Thymus (tissue), 11 donors: ENCODE data around the gene IDUA. TPM values are rescaled to one million over a fixed set of nuclear protein-coding genes. Genes with fewer than 3 reads are reported as not detected.

ENCODE experiments used
- DNase-seq, 9 donors: peaks; one replicate each; pipeline ENCODE4 v3.0.0-alpha.2; 2013; ENCODE audit warnings: low spot score in 9 of 9, low read depth in 6 of 9, missing footprints in 1 of 9
- H3K27ac ChIP-seq, 2 donors: one replicate each; pipeline ENCODE4 v1.5.1; 2013; ENCODE audit warnings: control low read depth in 1 of 2, low read depth in 1 of 2, low read length in 1 of 2, mild to moderate bottlenecking in 1 of 2, moderate library complexity in 1 of 2
- H3K27me3 ChIP-seq, 2 donors: one replicate each; pipeline ENCODE4 v1.5.1; 2013; ENCODE audit warnings: low read length in 1 of 2; ENCODE audit not compliant: control insufficient read depth in 2 of 2, insufficient read depth in 1 of 2
- H3K36me3 ChIP-seq, 2 donors: one replicate each; pipeline ENCODE4 v1.5.1; 2013; ENCODE audit warnings: low read length in 1 of 2, mild to moderate bottlenecking in 1 of 2, moderate library complexity in 1 of 2; ENCODE audit not compliant: control insufficient read depth in 2 of 2, insufficient read depth in 2 of 2
- H3K4me1 ChIP-seq, 2 donors: one replicate each; pipeline ENCODE4 v1.5.1; 2013; ENCODE audit warnings: low read length in 2 of 2; ENCODE audit not compliant: control insufficient read depth in 2 of 2, insufficient read depth in 2 of 2
- H3K4me3 ChIP-seq, 2 donors: one replicate each; pipeline ENCODE4 v1.5.1; 2013; ENCODE audit warnings: low read length in 2 of 2, control low read depth in 1 of 2, mild to moderate bottlenecking in 1 of 2
- H3K9me3 ChIP-seq, 2 donors: one replicate each; pipeline ENCODE4 v1.5.1; 2013; ENCODE audit warnings: low read length in 1 of 2, mild to moderate bottlenecking in 1 of 2; ENCODE audit not compliant: control insufficient read depth in 2 of 2, insufficient read depth in 1 of 2
- WGBS: extraction: QIAGEN DNeasy Blood & Tissue Kit; methylation state at CpG from one replicate; pipeline ENCODE4 v1.1.7; 2013; 5-methylcytosine and 5-hydroxymethylcytosine counted together
- polyA plus RNA-seq: library from polyadenylated mRNA; stranded (reverse); fragments of 200-250 nt; gene quantifications from one replicate; pipeline ENCODE4 v1.2.3, GENCODE V29; 2013
- total RNA-seq: library from RNA; stranded (reverse); fragments of 120-200 nt; gene quantifications from one replicate; pipeline ENCODE4 v1.2.4, GENCODE V29; 2013
- donor health status: healthy.

The IDUA gene
- total and polyA plus RNA-seq, 2 donors, result 12.6 to 27.4 TPM

GRCh38 chr4:1004071-1004418 is 17.2 kb downstream of the IDUA start:
- Histone ChIP-seq H3K4me3 (no peak overlapping the region), H3K36me3 (no peaks in the 10 kb centered on the region), H3K9me3 (peaks cover 0 to 2% of the 10 kb centered on the region in 2 donors), H3K27ac (no peak overlapping the region), H3K27me3 (peaks cover 70 to 95% of the 10 kb centered on the region in 2 donors), H3K4me1 (peaks cover 7 to 9% of the 10 kb centered on the region in 2 donors)
- DNase-seq, result no peak
- 96% methylated on average over 13 of the region's 13 CpGs for WGBS

- Histone ChIP-seq H3K27ac (no peak overlapping the region), H3K27me3 (peaks cover 74 to 92% of the 10 kb centered on the region in 2 donors), H3K9me3 (peaks cover 2% of the 10 kb centered on the region in 2 donors), H3K36me3 (no peaks in the 10 kb centered on the region), H3K4me1 (peaks cover 10 to 13% of the 10 kb centered on the region in 2 donors), H3K4me3 (no peak overlapping the region)
- WGBS, result 94% methylated on average over 25 of the region's 25 CpGs
- DNase-seq, result no peak
These were observed 18.0 kb downstream of the IDUA start for GRCh38 chr4:1004557-1005485.

- no peak overlapping the region for H3K4me3 ChIP-seq
- DNase-seq, result no peak
- H3K27ac ChIP-seq, result no peak overlapping the region
- peaks cover 2 to 3% of the 10 kb centered on the region in 2 donors for H3K9me3 ChIP-seq
- WGBS, result 93% methylated on average over 5 of the region's 5 CpGs
- H3K36me3 ChIP-seq, result no peaks in the 10 kb centered on the region
- H3K27me3 ChIP-seq, result peaks cover 71 to 85% of the 10 kb centered on the region in 2 donors
- peaks cover 20 to 24% of the 10 kb centered on the region in 2 donors for H3K4me1 ChIP-seq
These were observed 20.0 kb downstream of the IDUA start for GRCh38 chr4:1006856-1007255.

- Histone ChIP-seq H3K4me3 (peak overlapping the region; percentile 34 to 77), H3K4me1 (peaks cover 23 to 26% of the 10 kb centered on the region in 2 donors), H3K36me3 (no peaks in the 10 kb centered on the region), H3K27me3 (peaks cover 59 to 84% of the 10 kb centered on the region in 2 donors), H3K27ac (peak overlapping the region in 1 of 2 donors; percentile 18), H3K9me3 (peaks cover 2 to 3% of the 10 kb centered on the region in 2 donors)
- peak in 3 of 9 donors; percentile 9 to 34 (median 14) for DNase-seq
- 5% methylated on average over 36 of the region's 36 CpGs for WGBS
These were observed 22.1 kb downstream of the IDUA start for GRCh38 chr4:1008840-1009541.

- peak overlapping the region in 1 of 2 donors; percentile 31 for H3K27ac ChIP-seq
- under 1% methylated on average over 98 of the region's 109 CpGs for WGBS
- peaks cover 51 to 82% of the 10 kb centered on the region in 2 donors for H3K27me3 ChIP-seq
- H3K9me3 ChIP-seq, result peaks cover 2 to 3% of the 10 kb centered on the region in 2 donors
- peak overlapping the region; percentile 34 to 77 for H3K4me3 ChIP-seq
- DNase-seq, result peak in 4 of 9 donors; percentile 41 to 54 (median 46)
- H3K36me3 ChIP-seq, result no peaks in the 10 kb centered on the region
- H3K4me1 ChIP-seq, result peaks cover 23 to 26% of the 10 kb centered on the region in 2 donors
These were observed 22.9 kb downstream of the IDUA start for GRCh38 chr4:1009542-1010394.

GRCh38 chr4:1010395-1011021 is 23.7 kb downstream of the IDUA start:
- peak overlapping the region in 1 of 2 donors; percentile 71 for H3K27ac ChIP-seq
- H3K9me3 ChIP-seq, result peaks cover 2 to 3% of the 10 kb centered on the region in 2 donors
- peaks cover 44 to 81% of the 10 kb centered on the region in 2 donors for H3K27me3 ChIP-seq
- no peaks in the 10 kb centered on the region for H3K36me3 ChIP-seq
- peak overlapping the region in 1 of 2 donors; percentile 77 for H3K4me3 ChIP-seq
- H3K4me1 ChIP-seq, result peaks cover 23 to 26% of the 10 kb centered on the region in 2 donors
- DNase-seq, result peak in 3 of 9 donors; percentile 14 to 52 (median 25)
- WGBS, result 3% methylated on average over 36 of the region's 36 CpGs

GRCh38 chr4:1011022-1011665 is 24.3 kb downstream of the IDUA start, which contains the start of gene FGFRL1:
TSS of gene FGFRL1 (plus strand) at chr4:1011626. CDS start at chr4:1012486, 860 bp downstream.
- peaks cover 44 to 81% of the 10 kb centered on the region in 2 donors for H3K27me3 ChIP-seq
- under 1% methylated on average over 89 of the region's 89 CpGs for WGBS

GRCh38 chr4:1011666-1012033 is 24.8 kb downstream of the IDUA start:
- 2% methylated on average over 69 of the region's 69 CpGs for WGBS
- no peaks in the 10 kb centered on the region for H3K36me3 ChIP-seq
- peaks cover 2 to 3% of the 10 kb centered on the region in 2 donors for H3K9me3 ChIP-seq
- H3K27ac ChIP-seq, result no peak overlapping the region
- H3K27me3 ChIP-seq, result peaks cover 44 to 76% of the 10 kb centered on the region in 2 donors
- peaks cover 23 to 26% of the 10 kb centered on the region in 2 donors for H3K4me1 ChIP-seq
- H3K4me3 ChIP-seq, result peak overlapping the region in 1 of 2 donors; percentile 77
- no peak for DNase-seq

More at GRCh38 chr4:1011022-1011665, 24.3 kb downstream of the IDUA start, which contains the start of gene FGFRL1:
- peaks cover 23 to 26% of the 10 kb centered on the region in 2 donors for H3K4me1 ChIP-seq
- peak within 1 kb of the TSS in 1 of 2 donors; percentile 71 for H3K27ac ChIP-seq
- H3K4me3 ChIP-seq, result peak within 1 kb of the TSS; percentile 24 to 77
- H3K36me3 ChIP-seq, result no peaks in the 10 kb centered on the region
- peaks cover 2 to 3% of the 10 kb centered on the region in 2 donors for H3K9me3 ChIP-seq
- peak in 7 of 9 donors; percentile 61 to 87 (median 75) for DNase-seq
